Cardiac fibroblast (primary cell): ENCODE results near the gene HNMT.

Experiments used
- DNase-seq, 2 donors: peaks; one replicate each; pipeline versions ENCODE4 v3.0.0 to v3.0.0-alpha.2; 2010; ENCODE audit warnings: low read depth in 2 of 2
- H3K4me3 ChIP-seq, 2 donors: replicated peaks in 1 of 2; 1 replicate in 1 of 2; 2 replicates in 1 of 2; pipeline ENCODE4 v1.5.1; 2011; ENCODE audit warnings: low read depth in 2 of 2, low read length in 2 of 2, mild to moderate bottlenecking in 2 of 2, moderate library complexity in 1 of 2
- CTCF ChIP-seq: IDR thresholded peaks from one replicate; pipeline ENCODE4 v1.5.1; 2011; ENCODE audit warnings: low read depth, mild to moderate bottlenecking, low read length, inconsistent platforms

HNMT gene

GRCh38 chr2:138026111-138027020, 62.1 kb downstream of the HNMT start:
- no peak overlapping the region for H3K4me3 ChIP-seq
- TF ChIP-seq CTCF: no peak

GRCh38 chr2:138028538-138028937, 64.3 kb downstream of the HNMT start:
- no peak for TF ChIP-seq CTCF
- no peak overlapping the region for H3K4me3 ChIP-seq
- DNase-seq: no peak

More at GRCh38 chr2:138026111-138027020, 62.1 kb downstream of the HNMT start:
- no peak for DNase-seq

- no peak for TF ChIP-seq CTCF
- peak; percentile 75 to 82 for DNase-seq
- no peak overlapping the region for H3K4me3 ChIP-seq
Measured at GRCh38 chr2:138029276-138029675, 65.0 kb downstream of the HNMT start.

GRCh38 chr2:138030459-138030858, 66.2 kb downstream of the HNMT start:
- TF ChIP-seq CTCF: no peak
- DNase-seq: peak; percentile 38 to 89
- no peak overlapping the region for H3K4me3 ChIP-seq

- no peak for TF ChIP-seq CTCF
Measured at GRCh38 chr2:138032334-138032733, 68.1 kb downstream of the HNMT start.

GRCh38 chr2:138034536-138034935, 70.3 kb downstream of the HNMT start:
- no peak for DNase-seq
- no peak for TF ChIP-seq CTCF
- no peak overlapping the region for H3K4me3 ChIP-seq

More at GRCh38 chr2:138032334-138032733, 68.1 kb downstream of the HNMT start:
- H3K4me3 ChIP-seq: no peak overlapping the region
- no peak for DNase-seq
